Peyer's patch (tissue), 4 donors: ENCODE measurements around the gene ATOSA. TPM values are rescaled to one million over a fixed set of nuclear protein-coding genes. Genes with fewer than 3 reads are reported as not detected.

Experiments
- DNase-seq, 3 donors: peaks; one replicate each; pipeline ENCODE4 v3.0.0-alpha.2; 2017 to 2019
- H3K27ac ChIP-seq, 4 donors: fragments of 200-600 bp; sonication (generic); one replicate each; pipeline ENCODE4 v1.5.1; 2016 to 2019
- H3K27me3 ChIP-seq, 2 donors: fragments of 200-600 bp; sonication (generic); one replicate each; pipeline ENCODE4 v1.5.1; 2019
- H3K36me3 ChIP-seq, 3 donors: fragments of 200-600 bp; sonication (generic); one replicate each; pipeline ENCODE4 v1.5.1; 2016 to 2019
- H3K4me1 ChIP-seq, 4 donors: fragments of 200-600 bp; sonication (generic); one replicate each; pipeline ENCODE4 v1.5.1; 2016 to 2019
- H3K4me3 ChIP-seq, 4 donors: fragments of 200-600 bp; sonication (generic); 1 replicate in 3 of 4; 2 replicates in 1 of 4; pipeline ENCODE4 v1.5.1; 2016 to 2019; ENCODE audit warnings: mild to moderate bottlenecking in 1 of 4
- H3K9me3 ChIP-seq, 4 donors: fragments of 200-600 bp; sonication (generic); one replicate each; pipeline ENCODE4 v1.5.1; 2016 to 2019; ENCODE audit warnings: mild to moderate bottlenecking in 1 of 4
- CTCF ChIP-seq, 6 experiments: fragments of 450-650 bp in 4 of 6; fragments of 200-600 bp in 2 of 6; sonication (generic) in 1 of 6; IDR thresholded peaks; one replicate each; pipeline ENCODE4 v1.5.1; 2017 to 2019; ENCODE audit warnings: antibody characterized with exemption in 6 of 6, mild to moderate bottlenecking in 3 of 6, moderate library complexity in 1 of 6
- POLR2A ChIP-seq, 2 donors: fragments of 450-650 bp; IDR thresholded peaks; one replicate each; pipeline ENCODE4 v1.5.1; 2017; ENCODE audit warnings: antibody characterized with exemption in 2 of 2, mild to moderate bottlenecking in 2 of 2, moderate library complexity in 2 of 2
- total RNA-seq, 4 donors: library from RNA; depleted of rRNA; stranded (reverse); fragments of >200 nt; gene quantifications; one replicate each; pipeline ENCODE4 v1.1.0, GENCODE V29; 2016

Gene ATOSA, protein sequence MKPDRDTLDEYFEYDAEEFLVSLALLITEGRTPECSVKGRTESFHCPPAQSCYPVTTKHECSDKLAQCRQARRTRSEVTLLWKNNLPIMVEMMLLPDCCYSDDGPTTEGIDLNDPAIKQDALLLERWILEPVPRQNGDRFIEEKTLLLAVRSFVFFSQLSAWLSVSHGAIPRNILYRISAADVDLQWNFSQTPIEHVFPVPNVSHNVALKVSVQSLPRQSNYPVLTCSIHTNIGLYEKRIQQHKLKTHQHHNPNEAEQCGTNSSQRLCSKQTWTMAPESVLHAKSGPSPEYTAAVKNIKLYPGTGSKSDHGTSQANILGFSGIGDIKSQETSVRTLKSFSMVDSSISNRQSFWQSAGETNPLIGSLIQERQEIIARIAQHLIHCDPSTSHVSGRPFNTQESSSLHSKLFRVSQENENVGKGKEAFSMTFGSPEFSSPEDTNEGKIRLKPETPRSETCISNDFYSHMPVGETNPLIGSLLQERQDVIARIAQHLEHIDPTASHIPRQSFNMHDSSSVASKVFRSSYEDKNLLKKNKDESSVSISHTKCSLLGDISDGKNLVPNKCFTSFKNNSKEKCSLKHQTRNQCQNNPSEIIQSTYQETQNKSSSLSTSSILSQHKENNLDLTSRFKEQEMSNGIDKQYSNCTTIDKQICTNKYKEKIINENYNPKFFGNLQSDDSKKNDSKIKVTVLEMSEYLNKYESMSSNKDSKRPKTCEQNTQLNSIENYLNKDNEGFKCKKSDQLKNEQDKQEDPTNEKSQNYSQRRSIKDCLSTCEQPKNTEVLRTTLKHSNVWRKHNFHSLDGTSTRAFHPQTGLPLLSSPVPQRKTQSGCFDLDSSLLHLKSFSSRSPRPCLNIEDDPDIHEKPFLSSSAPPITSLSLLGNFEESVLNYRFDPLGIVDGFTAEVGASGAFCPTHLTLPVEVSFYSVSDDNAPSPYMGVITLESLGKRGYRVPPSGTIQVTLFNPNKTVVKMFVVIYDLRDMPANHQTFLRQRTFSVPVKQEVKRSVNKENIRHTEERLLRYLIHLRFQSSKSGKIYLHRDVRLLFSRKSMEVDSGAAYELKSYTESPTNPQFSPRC
- 100 to 1,000 TPM in 1 of 4 donors, 10 to 100 TPM in 3; 55.5 to 128 (median 69.4) TPM for total RNA-seq

DNA sequence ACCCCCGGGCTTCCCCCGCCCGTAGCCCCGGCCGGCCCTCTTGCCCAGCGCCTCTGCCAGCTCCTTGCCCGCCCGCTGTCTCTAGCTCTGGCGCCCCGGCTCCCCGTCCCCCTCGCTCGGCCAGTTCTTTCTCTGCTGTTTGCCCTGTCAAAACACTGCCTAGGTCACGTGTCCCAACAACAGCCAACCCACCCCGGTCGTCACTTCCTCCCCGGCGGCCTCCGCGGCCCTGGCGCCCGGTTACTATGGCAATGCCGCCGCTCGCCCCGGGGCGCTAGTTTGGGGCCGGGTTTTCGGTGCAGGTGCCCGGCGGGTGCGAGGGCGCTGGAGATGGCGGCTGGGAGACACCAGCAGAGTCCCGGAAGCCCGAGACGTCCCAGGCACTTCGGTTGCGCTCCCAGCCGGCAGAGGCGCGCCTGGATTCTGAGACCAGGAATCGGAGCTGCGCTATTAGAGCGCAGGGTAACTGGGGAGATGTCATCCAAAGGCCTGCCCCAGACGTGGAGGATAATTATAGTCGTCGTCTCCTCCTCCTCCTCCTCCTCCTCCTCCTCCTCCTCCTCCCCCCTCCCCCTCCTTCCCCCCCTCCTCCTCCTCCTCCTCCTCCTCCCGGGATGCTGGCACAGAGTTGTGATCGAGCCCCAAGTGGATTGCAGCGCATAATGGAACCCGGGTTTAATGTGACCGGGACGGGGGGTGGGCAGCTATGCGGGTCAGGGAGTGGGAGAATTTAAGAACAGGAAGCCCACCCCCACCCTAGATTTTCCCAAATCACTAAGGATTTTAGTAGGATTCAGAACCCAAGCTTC is at the start of gene ATOSA:
Gene ATOSA, minus strand, starts transcription at position 157 of the 809 bp plus-strand sequence. CDS start 1,367 bp downstream, outside the sequence.
- H3K27me3 ChIP-seq = no peaks in the 10 kb centered on the region
- no peaks in the 10 kb centered on the region for H3K9me3 ChIP-seq
- H3K36me3 ChIP-seq = peaks cover 0 to 15% (median 0%) of the 10 kb centered on the region in 3 donors
- TF ChIP-seq CTCF (IDR thresholded peaks at IDR 0.05) (peak in 2 of 6 experiments; percentile 8 to 17), POLR2A (IDR thresholded peaks at IDR 0.05) (peak; percentile 61 to 85)
- H3K27ac ChIP-seq = peak within 1 kb of the TSS; percentile 96 to 99 (median 98)
- peak; percentile 92 to 97 (median 94) for DNase-seq
- H3K4me3 ChIP-seq = peak within 1 kb of the TSS; percentile 80 to 96 (median 89)
- peaks cover 0 to 21% (median 6%) of the 10 kb centered on the region in 4 donors for H3K4me1 ChIP-seq

GRCh38 chr15:52728899-52729298 is 49.7 kb upstream of the ATOSA start:
- Histone ChIP-seq H3K4me3 (no peak overlapping the region), H3K36me3 (no peaks in the 10 kb centered on the region), H3K4me1 (peaks cover 0 to 8% (median 2%) of the 10 kb centered on the region in 4 donors), H3K9me3 (no peaks in the 10 kb centered on the region), H3K27me3 (no peaks in the 10 kb centered on the region), H3K27ac (no peak overlapping the region)
- DNase-seq = no peak
- no peak for TF ChIP-seq POLR2A (IDR thresholded peaks at IDR 0.05)
- TF ChIP-seq CTCF (IDR thresholded peaks at IDR 0.05) = no peak

DNA sequence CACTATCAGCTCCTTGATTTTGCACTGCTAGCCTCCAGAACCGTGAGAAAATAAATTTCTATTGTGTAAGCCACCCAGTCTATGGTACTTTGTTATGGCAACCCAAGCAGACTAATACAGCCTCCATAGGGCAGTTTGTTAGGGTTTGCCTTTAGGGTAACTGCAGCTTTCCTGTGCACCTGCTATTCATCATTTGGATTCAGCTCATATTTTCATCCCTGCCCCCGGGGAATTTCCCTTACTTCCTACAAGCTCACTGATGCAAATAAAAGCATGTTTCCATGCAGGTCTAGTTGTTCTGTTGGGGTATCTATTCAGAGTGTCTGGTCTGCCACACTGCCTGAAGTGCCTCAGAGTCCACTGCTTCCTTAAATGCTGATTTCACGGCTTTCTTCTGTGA is 48.6 kb upstream of the ATOSA start:
- no peak for TF ChIP-seq POLR2A (IDR thresholded peaks at IDR 0.05)
- no peak for TF ChIP-seq CTCF (IDR thresholded peaks at IDR 0.05)
- Histone ChIP-seq H3K4me3 (no peak overlapping the region), H3K27me3 (no peaks in the 10 kb centered on the region), H3K36me3 (no peaks in the 10 kb centered on the region), H3K27ac (no peak overlapping the region), H3K4me1 (peaks cover 0 to 8% (median 2%) of the 10 kb centered on the region in 4 donors), H3K9me3 (no peaks in the 10 kb centered on the region)
- no peak for DNase-seq

DNA sequence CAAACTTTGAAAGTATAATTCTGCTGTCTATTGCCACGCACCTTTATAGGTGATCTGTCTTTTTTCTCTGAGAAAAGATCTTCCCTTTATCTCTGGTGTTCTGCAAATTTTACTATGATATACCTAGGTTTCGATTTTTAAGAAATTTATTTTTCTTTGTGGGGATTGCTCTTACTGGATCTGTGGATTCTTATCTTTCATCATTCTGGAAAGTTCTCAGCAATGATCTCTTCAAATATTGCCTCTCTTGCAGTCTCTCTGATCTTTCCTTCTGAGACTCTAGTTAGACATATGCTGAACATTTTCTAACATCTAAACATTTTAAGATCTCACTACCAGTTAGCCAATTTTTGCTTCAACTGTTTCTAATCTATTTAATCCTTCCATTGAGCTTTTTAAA is 47.0 kb upstream of the ATOSA start:
- Histone ChIP-seq H3K4me1 (peaks cover 0 to 8% (median 2%) of the 10 kb centered on the region in 4 donors), H3K27me3 (no peaks in the 10 kb centered on the region), H3K9me3 (no peaks in the 10 kb centered on the region), H3K27ac (no peak overlapping the region), H3K36me3 (no peaks in the 10 kb centered on the region), H3K4me3 (no peak overlapping the region)
- TF ChIP-seq CTCF (IDR thresholded peaks at IDR 0.05) (no peak), POLR2A (IDR thresholded peaks at IDR 0.05) (no peak)
- DNase-seq = no peak

DNA sequence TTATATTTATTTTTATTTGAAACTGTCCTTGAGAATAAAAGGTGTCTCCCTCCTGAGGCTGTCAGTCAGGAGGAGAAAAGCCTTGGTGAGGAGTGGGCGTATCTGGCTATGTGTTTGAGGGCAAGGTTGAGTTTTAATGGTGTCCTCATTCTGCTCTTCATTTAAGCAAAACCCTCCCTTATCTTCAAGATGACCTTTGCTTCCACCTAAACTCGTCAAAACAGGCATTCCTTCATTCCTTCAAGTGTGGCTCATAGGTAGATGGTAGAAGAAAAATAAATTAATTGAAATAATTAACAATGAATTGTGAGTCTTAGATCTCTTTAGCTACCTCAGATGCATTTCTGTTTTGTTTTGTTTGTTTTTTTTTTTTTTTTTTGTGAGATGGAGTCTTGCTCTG is 39.4 kb upstream of the ATOSA start:
- no peaks in the 10 kb centered on the region for H3K9me3 ChIP-seq
- H3K4me1 ChIP-seq = no peaks in the 10 kb centered on the region
- no peak overlapping the region for H3K4me3 ChIP-seq
- H3K27ac ChIP-seq = no peak overlapping the region
- TF ChIP-seq POLR2A (IDR thresholded peaks at IDR 0.05) (no peak), CTCF (IDR thresholded peaks at IDR 0.05) (no peak)
- no peak for DNase-seq
- no peaks in the 10 kb centered on the region for H3K27me3 ChIP-seq
- no peaks in the 10 kb centered on the region for H3K36me3 ChIP-seq
